Measurements from ENCODE around the gene LAP3. TPM values are rescaled to one million over a fixed set of nuclear protein-coding genes. Genes with fewer than 3 reads are reported as not detected.

LAP3 gene
- total RNA-seq, 4 donors from 2014 or later = 66.8 to 89.8 (median 81.6) TPM

- H3K4me3 ChIP-seq (replicated peaks in 1 of 3) = no peak overlapping the region
- WGBS, 2 donors = 73 to 74% methylated on average over 4 of the region's 4 CpGs
- H3K9me3 ChIP-seq = no peaks in the 10 kb centered on the region
- no peaks in the 10 kb centered on the region for H3K27me3 ChIP-seq
- no peak for DNase-seq
- peaks cover 0 to under 1% of the 10 kb centered on the region in 2 donors for H3K4me1 ChIP-seq
- H3K36me3 ChIP-seq = no peaks in the 10 kb centered on the region
- intact Hi-C loops (cut with DNase I) = no loop called here
- TF ChIP-seq CTCF (IDR thresholded peaks at IDR 0.05) (no peak), POLR2A (IDR thresholded peaks at IDR 0.05) (no peak)
- H3K27ac ChIP-seq = no peak overlapping the region
Measured at GRCh38 chr4:17554568-17554967, 22.4 kb upstream of the LAP3 start.

GRCh38 chr4:17556498-17556897 is 20.5 kb upstream of the LAP3 start:
- no peaks in the 10 kb centered on the region for H3K36me3 ChIP-seq
- H3K9me3 ChIP-seq = no peaks in the 10 kb centered on the region
- no peak overlapping the region for H3K27ac ChIP-seq
- DNase-seq = no peak
- intact Hi-C loops (cut with DNase I) = no loop called here
- TF ChIP-seq CTCF (IDR thresholded peaks at IDR 0.05) = no peak
- no peaks in the 10 kb centered on the region for H3K27me3 ChIP-seq
- H3K4me3 ChIP-seq (replicated peaks in 1 of 3) = no peak overlapping the region
- no peaks in the 10 kb centered on the region for H3K4me1 ChIP-seq

GRCh38 chr4:17557880-17558279 is 19.1 kb upstream of the LAP3 start:
- TF ChIP-seq CTCF (IDR thresholded peaks at IDR 0.05) (no peak), POLR2A (IDR thresholded peaks at IDR 0.05) (no peak)
- Histone ChIP-seq H3K36me3 (no peaks in the 10 kb centered on the region), H3K4me1 (no peaks in the 10 kb centered on the region), H3K4me3 (replicated peaks in 1 of 3) (no peak overlapping the region), H3K27me3 (no peaks in the 10 kb centered on the region), H3K9me3 (no peaks in the 10 kb centered on the region), H3K27ac (no peak overlapping the region)
- intact Hi-C loops (cut with DNase I) = no loop called here
- no peak for DNase-seq
- WGBS, 2 donors = 76 to 84% methylated on average over 5 of the region's 5 CpGs

- Histone ChIP-seq H3K4me1 (no peaks in the 10 kb centered on the region), H3K27me3 (no peaks in the 10 kb centered on the region), H3K27ac (no peak overlapping the region), H3K36me3 (no peaks in the 10 kb centered on the region), H3K9me3 (no peaks in the 10 kb centered on the region), H3K4me3 (replicated peaks in 1 of 3) (no peak overlapping the region)
- 93 to 96% methylated on average over 4 of the region's 4 CpGs for whole genome bisulfite sequencing, 2 donors
- TF ChIP-seq POLR2A (IDR thresholded peaks at IDR 0.05) = no peak
- no peak for TF ChIP-seq CTCF (IDR thresholded peaks at IDR 0.05)
- intact Hi-C loops (cut with DNase I) = no loop called here
- DNase-seq = no peak
Measured at GRCh38 chr4:17558941-17559708, 17.9 kb upstream of the LAP3 start.

- H3K4me3 ChIP-seq (replicated peaks in 1 of 3) = no peak overlapping the region
- no peak overlapping the region for H3K27ac ChIP-seq
- TF ChIP-seq POLR2A (IDR thresholded peaks at IDR 0.05) = no peak
- TF ChIP-seq CTCF (IDR thresholded peaks at IDR 0.05) = no peak
- H3K4me1 ChIP-seq = no peaks in the 10 kb centered on the region
- H3K27me3 ChIP-seq = no peaks in the 10 kb centered on the region
- intact Hi-C loops (cut with DNase I) = no loop called here
- WGBS, 2 donors = 92 to 98% methylated on average over 3 of the region's 3 CpGs
- H3K36me3 ChIP-seq = no peaks in the 10 kb centered on the region
- H3K9me3 ChIP-seq = no peaks in the 10 kb centered on the region
- DNase-seq = no peak
Measured at GRCh38 chr4:17559709-17560048, 17.3 kb upstream of the LAP3 start.
